HG03045 (cell line): ENCODE results near the gene COPG2.
A peak's percentile ranks its signal among the peaks of the same experiment; 100 is the strongest.

Experiments
- ATAC-seq: cut with Tn5 transposase; IDR thresholded peaks from one replicate; pipeline ENCODE4 v1.9.1; 2021; ENCODE audit warnings: mild to moderate bottlenecking, moderate library complexity; ENCODE audit not compliant: unreplicated experiment

Gene COPG2

GRCh38 chr7:130500910-130501309 is 167.6 kb downstream of the COPG2 start:
- no peak for ATAC-seq

DNA sequence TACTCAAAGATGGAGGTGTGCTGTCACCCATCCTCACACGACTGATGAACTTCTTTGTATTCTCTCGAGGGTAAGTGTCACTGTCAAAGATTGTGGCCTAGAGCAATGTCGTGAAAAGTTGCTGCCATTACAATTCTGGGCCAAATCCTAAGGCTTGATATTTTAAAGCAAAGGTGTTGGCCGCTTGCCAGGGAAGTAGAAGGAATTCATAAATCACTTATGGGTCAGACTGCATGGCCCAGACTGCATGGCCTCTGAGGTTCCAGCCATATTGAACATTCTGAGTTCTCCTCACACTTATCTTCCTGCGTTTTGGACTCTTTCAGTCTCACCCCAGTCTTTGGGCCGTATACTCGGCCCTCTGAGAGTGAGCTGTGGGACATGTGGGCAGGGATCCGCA is 168.1 kb downstream of the COPG2 start:
- no peak for ATAC-seq

DNA sequence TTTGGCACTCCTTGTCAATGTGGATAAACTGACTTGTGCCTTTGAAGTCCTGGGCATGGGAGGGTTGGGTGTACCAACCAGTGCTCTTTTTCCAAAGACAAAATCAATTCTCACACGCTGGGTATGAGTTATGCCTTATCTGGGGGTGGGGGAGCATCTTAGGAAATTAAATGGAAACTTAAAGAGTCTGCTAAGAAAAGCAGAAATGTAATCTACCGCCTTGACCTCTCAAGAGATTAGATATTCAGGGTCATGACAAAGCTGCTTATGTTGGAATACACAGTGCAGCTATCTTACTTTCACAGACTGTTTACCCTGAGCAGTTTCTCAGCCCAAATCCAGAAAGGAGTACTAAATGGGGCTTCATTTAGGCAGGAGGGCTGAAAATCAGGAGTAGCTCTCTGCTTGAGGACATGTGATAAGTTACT is 174.1 kb downstream of the COPG2 start:
- no peak for ATAC-seq

DNA sequence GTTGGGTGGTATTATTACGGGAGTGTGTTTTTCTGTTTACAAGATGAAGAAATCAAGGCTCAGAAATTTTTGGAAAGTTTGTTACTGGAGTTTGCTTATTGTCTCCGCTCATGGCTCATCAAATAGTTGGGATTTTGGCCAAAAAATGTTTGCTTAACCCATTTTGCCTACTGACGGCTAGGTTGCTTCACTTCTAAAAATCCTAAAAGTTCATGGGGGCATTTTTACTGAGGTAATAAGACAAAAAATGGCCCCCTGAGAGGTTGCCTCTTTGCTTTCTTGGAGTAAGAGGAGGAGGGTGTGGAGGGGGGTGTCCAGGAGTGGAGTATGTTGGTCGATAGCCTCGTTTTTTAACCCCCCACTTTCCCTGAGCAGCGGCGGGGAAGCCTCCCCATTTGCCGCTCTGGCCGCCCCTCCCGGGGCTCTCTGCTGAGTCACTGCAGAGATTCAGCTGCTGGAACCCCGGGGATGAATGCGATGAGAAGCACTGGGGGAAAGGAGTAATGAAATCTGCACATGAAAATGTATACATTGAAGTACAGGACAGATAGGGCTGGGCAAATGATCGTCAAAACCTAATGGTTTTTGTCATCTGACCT is 175.2 kb downstream of the COPG2 start:
- no peak for ATAC-seq

- ATAC-seq: no peak
Observed at GRCh38 chr7:130492523-130493274, 175.8 kb downstream of the COPG2 start.

- no peak for ATAC-seq
Observed at GRCh38 chr7:130491841-130492522, 176.6 kb downstream of the COPG2 start, which contains the start of gene MEST. Gene MEST, plus strand, starts transcription at chr7:130492085. Its CDS starts 229 bp downstream, at chr7:130492314.

DNA sequence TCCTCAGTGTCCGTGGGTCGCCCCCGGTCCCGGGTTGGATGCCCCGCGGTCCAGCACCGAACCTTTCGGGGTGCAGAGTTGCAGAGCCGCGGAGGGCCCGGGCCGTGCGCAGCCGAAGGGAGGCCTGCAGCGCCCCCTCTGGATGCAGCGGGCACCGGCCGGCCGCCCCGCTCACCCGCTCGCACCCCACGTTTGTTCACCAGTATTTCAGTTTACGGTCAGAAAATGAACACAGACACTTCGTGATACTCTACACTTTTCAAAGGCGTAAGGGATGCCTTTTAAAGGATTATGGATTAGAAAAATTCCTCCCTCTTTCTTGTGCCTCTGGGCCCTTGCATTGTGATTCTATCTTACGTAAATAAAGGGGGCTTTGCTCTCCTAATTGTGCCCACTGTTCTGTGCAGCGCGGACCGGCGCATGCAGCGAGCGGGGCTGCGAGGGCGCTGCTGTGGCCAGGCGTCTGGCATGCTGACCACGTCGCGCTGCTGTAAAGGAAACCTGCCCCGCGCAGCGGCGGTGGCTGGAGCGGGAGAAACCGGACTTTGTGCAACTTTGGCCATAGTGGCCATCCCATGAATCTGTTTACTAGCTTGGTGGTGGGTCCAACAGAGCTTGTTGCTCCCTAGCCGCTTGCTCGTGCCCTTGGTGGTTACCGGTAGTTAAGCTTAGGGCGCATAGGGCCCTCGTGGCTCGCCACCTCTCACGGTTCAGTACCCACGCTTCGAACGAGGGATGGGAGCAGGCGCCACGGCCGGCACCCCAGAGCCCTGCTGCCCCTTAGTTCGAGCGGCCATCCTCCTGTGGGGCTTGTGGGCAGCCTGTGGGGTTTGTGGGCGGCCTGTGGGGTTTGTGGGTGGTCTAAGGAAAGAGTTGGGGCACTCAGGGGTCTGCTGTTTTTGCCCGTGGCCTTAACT is 177.4 kb downstream of the COPG2 start:
- ATAC-seq: no peak

GRCh38 chr7:130490311-130490791 is 178.2 kb downstream of the COPG2 start:
- ATAC-seq: no peak

DNA sequence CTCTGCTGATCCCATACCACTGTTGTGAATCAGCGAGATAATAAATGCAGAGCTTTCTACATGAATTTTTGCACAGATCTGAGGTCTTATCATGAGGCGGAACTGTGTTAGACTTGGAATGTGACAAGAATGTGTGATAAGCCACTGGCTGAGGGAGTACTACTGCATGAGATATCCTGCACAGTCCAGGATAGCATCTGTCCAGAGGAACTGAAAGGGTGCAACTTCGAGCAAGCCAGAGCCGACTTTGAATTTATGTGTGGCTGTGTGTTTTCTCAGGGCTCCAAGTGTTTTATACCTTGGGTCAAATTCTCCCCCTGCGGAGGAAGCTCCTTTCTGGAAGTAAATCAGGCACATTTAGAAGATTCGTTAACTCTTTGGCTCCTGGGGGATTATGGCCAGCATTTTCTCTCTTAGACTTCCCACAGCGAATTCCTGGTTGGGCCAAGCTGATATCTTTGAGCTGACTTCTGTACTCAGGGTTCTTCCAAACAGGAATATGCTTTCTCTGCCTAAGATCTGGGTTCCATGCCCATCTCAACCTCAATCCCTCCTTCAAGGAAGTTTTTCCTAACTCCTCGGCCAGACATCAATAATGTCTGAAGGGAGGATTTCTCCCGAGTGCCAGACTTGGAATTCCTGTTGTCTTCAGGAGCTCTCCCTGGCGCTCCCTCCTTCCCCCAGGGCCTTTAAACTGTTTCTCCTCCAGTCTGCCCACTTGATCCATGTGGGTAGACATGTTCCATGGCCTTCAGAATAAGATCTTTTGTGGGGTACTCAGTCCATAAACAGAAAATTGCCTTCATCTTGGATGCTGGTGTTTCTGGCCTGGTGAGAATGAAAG is 179.2 kb downstream of the COPG2 start:
- no peak for ATAC-seq

- ATAC-seq: no peak
Observed at GRCh38 chr7:130488392-130489139, 180.0 kb downstream of the COPG2 start.

DNA sequence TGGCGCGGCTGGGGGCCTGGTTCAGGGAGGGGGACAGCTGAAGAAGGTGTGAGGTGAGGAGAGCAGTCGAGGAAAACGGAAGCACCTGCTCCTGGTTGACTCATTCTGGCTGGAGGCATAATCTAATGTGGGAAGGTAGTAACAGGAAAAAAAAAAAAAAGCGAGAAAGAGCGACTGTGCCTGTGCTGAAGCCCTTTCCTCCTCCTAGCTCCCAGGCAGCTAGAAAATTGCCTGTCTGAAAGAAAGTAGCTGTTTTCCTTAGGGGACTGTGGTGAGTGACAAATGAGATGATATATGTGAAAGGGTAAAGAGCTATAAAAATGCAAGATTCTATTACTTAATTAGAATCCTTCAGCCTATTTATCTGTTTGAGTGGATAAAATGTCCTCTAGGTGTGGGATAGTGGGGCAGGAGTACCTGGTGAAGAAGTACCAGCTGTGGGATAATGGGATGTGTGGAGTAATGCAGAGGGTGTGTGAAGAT is 181.6 kb downstream of the COPG2 start:
- no peak for ATAC-seq

DNA sequence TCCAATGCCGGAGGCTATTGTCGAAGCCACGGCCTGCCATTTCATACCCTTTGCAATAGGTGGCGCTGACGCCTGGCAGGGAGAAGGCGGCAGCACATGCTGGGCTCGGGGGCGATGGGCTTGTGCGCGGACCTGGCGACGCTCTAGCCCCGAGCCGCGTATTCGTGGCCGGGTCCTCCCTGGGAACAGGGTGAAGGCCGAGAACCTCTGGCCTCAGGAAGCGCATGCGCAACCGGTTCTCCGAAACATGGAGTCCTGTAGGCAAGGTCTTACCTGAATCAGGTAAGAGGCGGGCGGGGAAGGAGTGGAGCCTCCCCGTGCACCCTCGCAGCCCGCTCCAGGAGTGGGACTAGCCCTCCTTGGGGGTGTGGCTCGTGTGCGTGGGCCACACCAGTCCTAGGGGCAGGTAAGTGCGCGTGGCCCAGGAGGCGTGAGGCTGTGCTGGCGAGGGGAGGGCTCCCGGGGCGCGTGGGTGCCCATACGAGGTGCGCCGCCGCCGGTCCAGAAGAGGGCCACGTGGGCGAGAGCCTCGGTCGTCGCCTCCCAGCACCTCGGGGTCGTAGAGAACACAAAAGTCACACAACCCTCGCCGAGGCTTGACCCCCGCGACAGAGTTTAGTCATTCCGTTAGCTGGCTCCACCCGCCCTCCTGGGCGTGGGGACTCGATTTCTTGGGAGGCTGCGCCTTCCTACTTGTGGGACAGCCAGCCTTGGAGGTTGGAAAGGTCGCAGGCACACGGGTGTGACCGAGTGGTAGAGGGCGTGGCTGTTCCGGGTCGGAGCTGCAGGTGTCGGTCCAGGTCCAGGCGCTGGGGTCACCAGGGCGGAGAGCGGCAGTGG is 182.2 kb downstream of the COPG2 start:
- peak; percentile 60 for ATAC-seq

GRCh38 chr7:130485734-130486113 is 182.8 kb downstream of the COPG2 start:
- no peak for ATAC-seq

- no peak for ATAC-seq
Observed at GRCh38 chr7:130483031-130483430, 185.5 kb downstream of the COPG2 start.

DNA sequence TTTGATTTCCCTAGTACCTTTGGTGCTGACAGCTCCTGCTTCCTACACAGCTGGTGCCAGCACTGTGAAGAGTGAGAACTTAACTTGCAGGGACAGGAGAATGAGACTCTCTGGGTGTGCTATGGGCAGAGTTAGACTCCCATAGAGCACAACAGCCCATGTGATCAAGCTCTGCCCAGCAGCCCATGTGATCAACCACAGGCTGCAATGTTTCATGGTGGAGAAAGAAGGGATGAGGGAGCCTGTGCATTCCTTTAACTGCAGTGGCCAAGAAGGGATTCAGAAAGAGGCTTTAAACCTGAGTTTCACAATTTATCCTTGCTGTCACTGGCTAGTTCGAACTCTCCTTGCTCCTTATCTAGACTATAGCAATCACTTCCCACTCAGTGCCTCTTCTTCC is 186.7 kb downstream of the COPG2 start:
- ATAC-seq: no peak

- no peak for ATAC-seq
Observed at GRCh38 chr7:130479716-130480400, 188.7 kb downstream of the COPG2 start.

GRCh38 chr7:130478991-130479390 is 189.6 kb downstream of the COPG2 start:
- ATAC-seq: no peak
